ENCODE results near the gene TMPRSS9. TPM values are rescaled to one million over a fixed set of nuclear protein-coding genes. Genes with fewer than 3 reads are reported as not detected.
A peak's percentile ranks its signal among the peaks of the same experiment; 100 is the strongest.
"Not testable (repeated sequence)": the region's sequence is repeated elsewhere in the genome, so short reads cannot be mapped to it uniquely, and the experiment has no call there.

Gene TMPRSS9
- total RNA-seq, 1 experiment from 2014 or later = not detected

DNA sequence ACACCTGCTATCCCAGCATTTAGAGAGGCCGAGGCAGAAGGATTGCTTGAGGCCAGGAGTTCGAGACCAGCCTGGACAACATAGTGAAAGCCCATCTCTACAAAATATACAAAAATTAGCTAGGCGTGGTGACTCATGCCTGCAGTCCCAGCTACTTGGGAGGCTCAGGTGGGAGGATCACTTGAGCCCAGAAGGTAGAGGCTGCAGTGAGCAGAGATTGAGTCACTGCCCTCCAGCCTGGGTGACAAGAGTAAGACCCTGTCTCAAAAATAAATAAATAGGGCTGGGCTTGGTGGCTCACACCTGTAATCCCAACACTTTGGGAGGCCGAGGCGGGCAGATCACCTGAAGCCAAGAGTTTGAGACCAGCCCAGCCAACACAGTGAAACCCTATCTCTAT, 103.6 kb downstream of the TMPRSS9 start:
- not testable (repeated sequence) for H3K36me3 ChIP-seq, DNase-seq, H3K4me3 ChIP-seq, H3K9me3 ChIP-seq, H3K27me3 ChIP-seq

DNA sequence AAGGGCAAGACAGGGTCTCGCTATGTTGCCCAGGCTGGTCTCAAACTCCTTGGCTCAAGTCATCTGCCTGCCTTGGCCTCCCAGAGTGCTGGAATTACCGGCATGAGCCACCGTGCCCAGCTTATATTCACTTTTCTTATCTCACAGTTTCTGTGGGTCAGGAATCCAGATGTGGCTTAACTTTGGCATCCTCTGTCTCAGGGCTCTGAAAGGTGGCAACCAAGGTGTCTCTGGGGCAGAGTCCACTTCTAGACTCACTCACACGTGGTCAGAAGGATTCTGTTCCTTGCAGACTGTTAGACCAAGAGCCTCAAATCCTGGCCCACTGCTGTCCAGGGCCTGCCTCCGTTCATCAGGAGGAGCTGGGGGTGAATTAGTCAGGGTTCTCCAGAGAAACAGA, 104.3 kb downstream of the TMPRSS9 start:
- Histone ChIP-seq H3K36me3 (no peaks in the 10 kb centered on the region), H3K27me3 (no peaks in the 10 kb centered on the region), H3K4me3 (no peak overlapping the region), H3K9me3 (no peaks in the 10 kb centered on the region)
- DNase-seq = no peak

DNA sequence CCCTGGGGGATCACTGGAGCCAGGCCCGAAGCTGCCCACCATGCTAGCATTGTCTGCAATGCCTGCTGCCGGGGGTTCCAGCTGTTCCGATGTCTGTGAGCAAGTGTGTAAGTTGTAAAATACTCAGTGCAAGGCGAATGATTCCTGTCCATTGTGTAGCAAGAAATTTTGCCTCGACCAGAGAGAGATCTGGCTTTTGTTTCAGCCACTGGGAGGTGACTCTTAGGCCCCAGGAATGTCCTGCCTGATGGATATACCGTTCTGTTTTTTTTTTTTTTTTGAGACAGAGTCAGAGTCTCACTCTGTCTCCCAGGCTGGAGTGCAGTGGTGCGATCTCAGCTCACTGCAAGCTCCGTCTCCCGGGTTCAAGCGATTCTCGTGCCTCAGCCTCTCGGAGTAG, 108.5 kb downstream of the TMPRSS9 start:
- no peak for DNase-seq
- no peak overlapping the region for H3K4me3 ChIP-seq
- no peaks in the 10 kb centered on the region for H3K27me3 ChIP-seq
- H3K36me3 ChIP-seq = no peaks in the 10 kb centered on the region
- H3K9me3 ChIP-seq = no peaks in the 10 kb centered on the region

DNA sequence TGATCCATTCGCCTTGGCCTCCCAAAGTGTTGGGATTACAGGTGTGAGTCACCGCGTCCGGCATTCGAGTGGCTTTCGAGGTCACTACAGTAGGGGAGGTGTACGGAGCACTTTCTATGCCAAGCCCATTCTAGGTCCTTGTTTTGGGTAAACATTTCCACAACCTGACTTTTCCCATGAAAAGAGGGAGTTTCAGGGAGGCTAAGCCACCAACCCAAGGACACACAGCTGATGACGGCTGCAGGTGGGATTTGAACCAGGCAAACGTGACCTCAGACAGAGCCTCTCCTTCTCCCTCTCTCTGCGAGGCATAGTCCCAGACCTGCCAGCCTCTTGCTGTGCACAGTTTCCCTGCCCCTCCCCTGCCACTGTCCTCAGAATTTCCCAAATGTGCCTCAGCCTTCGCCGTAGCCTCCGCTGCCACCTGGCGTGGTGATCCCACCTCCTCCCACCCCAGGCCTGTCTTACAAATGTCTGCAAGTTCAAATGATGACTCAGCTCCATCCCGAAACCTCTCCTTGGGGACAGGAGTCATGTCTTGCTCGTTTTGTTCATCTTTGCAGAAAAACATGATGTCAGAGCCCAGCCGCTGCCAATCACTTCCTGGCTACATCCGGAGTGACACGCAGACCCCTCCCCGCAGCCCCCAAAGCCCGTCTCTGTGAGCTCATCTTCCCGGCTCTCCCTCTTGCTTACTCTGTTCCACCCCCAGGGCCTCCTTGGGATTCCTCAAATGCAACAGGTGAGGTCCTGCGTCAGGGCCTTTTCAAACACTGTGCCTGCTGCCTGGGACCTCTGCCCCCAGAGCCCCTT, 109.2 kb downstream of the TMPRSS9 start:
- Histone ChIP-seq H3K9me3 (no peaks in the 10 kb centered on the region), H3K4me3 (no peak overlapping the region), H3K27me3 (no peaks in the 10 kb centered on the region), H3K36me3 (no peaks in the 10 kb centered on the region)
- DNase-seq = peak; percentile 19

DNA sequence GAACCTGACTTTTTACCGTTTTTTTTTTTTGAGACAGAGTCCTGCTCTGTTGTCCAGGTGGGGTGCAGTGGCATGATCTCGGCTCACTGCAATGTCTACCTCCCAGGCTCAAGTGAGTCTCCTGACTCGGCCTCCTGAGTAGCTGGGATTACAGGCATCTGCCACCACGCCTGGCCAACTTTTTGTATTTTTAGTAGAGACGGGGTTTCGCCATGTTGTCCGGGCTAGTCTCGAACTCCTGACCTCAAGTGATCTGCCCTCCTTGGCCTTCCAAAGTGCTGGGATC, 109.8 kb downstream of the TMPRSS9 start:
- not testable (repeated sequence) for DNase-seq, H3K9me3 ChIP-seq, H3K27me3 ChIP-seq, H3K4me3 ChIP-seq, H3K36me3 ChIP-seq

DNA sequence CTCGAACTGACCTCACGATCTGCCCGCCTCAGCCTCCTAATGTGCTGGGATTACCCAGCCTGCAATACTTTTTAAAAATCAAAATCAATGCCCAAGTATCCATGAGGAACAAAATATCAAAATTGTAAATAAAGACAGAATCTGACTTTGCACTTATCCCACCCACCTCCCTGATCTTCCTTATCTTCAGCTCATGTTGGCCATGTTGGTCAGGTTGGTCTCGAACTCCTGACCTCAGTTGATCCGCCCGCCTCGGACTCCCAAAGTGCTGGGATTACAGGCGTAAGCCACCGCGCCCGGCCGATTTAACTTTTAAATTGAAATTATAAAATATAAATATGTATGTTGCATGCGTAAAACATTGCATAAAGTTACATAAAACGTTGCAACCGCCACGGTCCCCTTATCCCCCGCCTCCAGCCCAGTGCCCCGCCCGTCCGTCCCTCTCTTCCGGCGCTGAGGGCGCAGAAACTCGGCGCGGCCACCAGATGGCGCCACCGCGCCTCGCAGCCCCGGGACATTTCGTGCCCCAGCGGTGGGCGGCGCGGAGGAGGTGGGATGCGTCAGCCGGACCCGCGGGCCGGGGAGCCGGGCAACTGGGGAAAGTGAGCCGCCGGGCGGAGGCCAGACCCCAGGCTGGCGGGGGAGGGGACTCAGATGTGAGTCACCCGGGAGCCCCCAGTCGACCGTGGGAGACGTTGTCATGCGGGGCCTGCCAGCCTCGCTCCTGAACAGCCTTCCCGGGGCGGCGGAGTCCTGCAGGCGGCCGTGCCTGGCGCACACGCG, 114.4 kb downstream of the TMPRSS9 start:
- peak; percentile 88 for DNase-seq
- no peaks in the 10 kb centered on the region for H3K9me3 ChIP-seq
- H3K4me3 ChIP-seq = peak overlapping the region; percentile 99
- no peaks in the 10 kb centered on the region for H3K27me3 ChIP-seq
- H3K36me3 ChIP-seq = peaks cover 19% of the 10 kb centered on the region

DNA sequence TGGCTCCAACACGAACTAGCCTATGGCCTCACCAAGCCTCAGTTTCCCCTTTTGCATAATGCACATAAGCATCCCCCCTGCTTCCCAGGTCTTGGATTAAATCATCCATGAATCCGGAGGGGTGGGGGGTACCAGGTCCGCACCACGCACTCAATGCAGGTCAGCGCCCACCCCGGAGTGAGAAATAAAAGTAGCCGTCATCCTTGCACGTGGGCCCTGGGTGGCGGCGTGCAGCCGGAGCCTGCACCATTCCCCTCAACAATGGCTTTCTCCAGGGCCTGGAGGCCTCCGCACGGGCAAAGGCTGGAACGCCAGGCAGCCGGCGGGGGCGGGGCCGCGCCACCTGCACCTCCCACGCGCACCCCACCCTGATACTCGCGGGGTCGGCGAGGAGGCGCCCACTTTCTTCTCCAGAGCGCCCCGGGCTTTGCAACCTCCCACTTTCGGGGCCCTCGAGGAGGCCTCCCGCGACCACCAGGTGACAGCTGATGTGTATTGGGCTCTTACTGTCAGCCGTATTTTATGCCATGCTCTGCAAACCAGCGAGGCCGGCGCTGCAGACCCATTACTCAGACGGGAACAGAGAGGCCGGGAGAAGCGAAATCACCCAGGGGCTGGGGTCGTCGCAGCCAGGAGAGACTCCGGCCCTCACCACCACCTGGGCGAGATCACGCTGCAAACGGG, 115.1 kb downstream of the TMPRSS9 start:
- DNase-seq = peak; percentile 63

More for the DNA sequence above, 115.1 kb downstream of the TMPRSS9 start:
- Histone ChIP-seq H3K9me3 (no peaks in the 10 kb centered on the region), H3K4me3 (peak overlapping the region; percentile 99), H3K36me3 (peaks cover 19% of the 10 kb centered on the region), H3K27me3 (no peaks in the 10 kb centered on the region)

Other genes with a start within 250 kb of the TMPRSS9 start
- gene AP3D1, start 208.7 kb upstream of the TMPRSS9 start, total RNA-seq (2014; rRNA removed; shearing (Covaris generic); ENCODE audit: low replicate concordance) = 65.6 and 91.8 TPM in 2 replicates
- 3.5 and 5.4 TPM in 2 replicates for gene DOT1L, start 196.3 kb upstream of the TMPRSS9 start, total RNA-seq (2014; rRNA removed; shearing (Covaris generic); ENCODE audit: low replicate concordance)
- 23.1 and 25.6 TPM in 2 replicates for gene PLEKHJ1, start 123.9 kb upstream of the TMPRSS9 start, total RNA-seq (2014; rRNA removed; shearing (Covaris generic); ENCODE audit: low replicate concordance)
- 5.5 and 23.7 TPM in 2 replicates for gene SF3A2, start 123.4 kb upstream of the TMPRSS9 start, total RNA-seq (2014; rRNA removed; shearing (Covaris generic); ENCODE audit: low replicate concordance)
- 0.49 and 4.1 TPM in 2 replicates for gene AMH, start 110.9 kb upstream of the TMPRSS9 start, total RNA-seq (2014; rRNA removed; shearing (Covaris generic); ENCODE audit: low replicate concordance)
- not detected in 2 replicates for gene JSRP1, start 103.8 kb upstream of the TMPRSS9 start, total RNA-seq (2014; rRNA removed; shearing (Covaris generic); ENCODE audit: low replicate concordance)
- gene PEAK3, start 78.1 kb upstream of the TMPRSS9 start, total RNA-seq (2014; rRNA removed; shearing (Covaris generic); ENCODE audit: low replicate concordance) = not detected in 2 replicates
- gene LINGO3, start 52.1 kb upstream of the TMPRSS9 start, total RNA-seq (2014; rRNA removed; shearing (Covaris generic); ENCODE audit: low replicate concordance) = not detected in 2 replicates
- gene LSM7, start 31.7 kb upstream of the TMPRSS9 start, total RNA-seq (2014; rRNA removed; shearing (Covaris generic); ENCODE audit: low replicate concordance) = 73.8 and 259 TPM in 2 replicates
- 14.9 and 17.8 TPM in 2 replicates for gene SPPL2B, start 31.6 kb upstream of the TMPRSS9 start, total RNA-seq (2014; rRNA removed; shearing (Covaris generic); ENCODE audit: low replicate concordance)
- 17.2 and 34.5 TPM in 2 replicates for gene TIMM13, start 67.3 kb downstream of the TMPRSS9 start, total RNA-seq (2014; rRNA removed; shearing (Covaris generic); ENCODE audit: low replicate concordance)
- 124 and 171 TPM in 2 replicates for gene LMNB2, start 96.7 kb downstream of the TMPRSS9 start, total RNA-seq (2014; rRNA removed; shearing (Covaris generic); ENCODE audit: low replicate concordance)
- gene GADD45B, start 115.9 kb downstream of the TMPRSS9 start, total RNA-seq (2014; rRNA removed; shearing (Covaris generic); ENCODE audit: low replicate concordance) = 36.4 and 48.7 TPM in 2 replicates